Activated CD4-positive, alpha-beta memory T cell treated with anti-CD3 and anti-CD28 coated beads for 36 hours (primary cell): ENCODE data around the gene WDR54. TPM values are rescaled to one million over a fixed set of nuclear protein-coding genes. Genes with fewer than 3 reads are reported as not detected.
"Not testable (repeated sequence)": the region's sequence is repeated elsewhere in the genome, so short reads cannot be mapped to it uniquely, and the experiment has no call there.

ENCODE experiments used
- CTCF ChIA-PET: fragments of 350-600 bp; sonication (Branson Sonifier 250); formaldehyde crosslinking; loops from one replicate; lab custom pipeline; 2021; ENCODE audit warnings: antibody characterized with exemption, inconsistent platforms; lab: Charles Lee
- POLR2A ChIA-PET: fragments of 350-600 bp; sonication (Branson Sonifier 250); formaldehyde crosslinking; loops from one replicate; lab custom pipeline; 2021; ENCODE audit warnings: antibody characterized with exemption; lab: Charles Lee
- DNase-seq: peaks from one replicate; pipeline ENCODE4 v3.0.0-alpha.2; 2020
- H3K27ac Mint-ChIP-seq: one replicate; pipeline ENCODE4 v1.8.0; 2021; ENCODE audit warnings: mixed read lengths
- H3K27me3 Mint-ChIP-seq: one replicate; pipeline ENCODE4 v1.8.0; 2021; ENCODE audit warnings: mixed read lengths
- H3K36me3 Mint-ChIP-seq: one replicate; pipeline ENCODE4 v1.8.0; 2021; ENCODE audit warnings: mixed read lengths
- H3K4me1 Mint-ChIP-seq: one replicate; pipeline ENCODE4 v1.8.0; 2021; ENCODE audit warnings: low read depth, mixed read lengths
- H3K4me3 Mint-ChIP-seq: one replicate; pipeline ENCODE4 v1.8.0; 2021; ENCODE audit warnings: mild to moderate bottlenecking, mixed read lengths
- H3K9me3 Mint-ChIP-seq: one replicate; pipeline ENCODE4 v1.8.0; 2021; ENCODE audit warnings: mixed read lengths
- intact Hi-C: fragments of 100-400 bp; cut with micrococcal nuclease; formaldehyde crosslinking; loops from one replicate; pipeline ENCODE4 v1.15.1; 2023
- total RNA-seq, 2 experiments: library from RNA; stranded (reverse); gene quantifications; one replicate each; pipeline ENCODE4 v1.2.3, GENCODE V29; 2021

Gene WDR54
- total RNA-seq, 2 experiments from 2014 or later = 101 TPM

DNA sequence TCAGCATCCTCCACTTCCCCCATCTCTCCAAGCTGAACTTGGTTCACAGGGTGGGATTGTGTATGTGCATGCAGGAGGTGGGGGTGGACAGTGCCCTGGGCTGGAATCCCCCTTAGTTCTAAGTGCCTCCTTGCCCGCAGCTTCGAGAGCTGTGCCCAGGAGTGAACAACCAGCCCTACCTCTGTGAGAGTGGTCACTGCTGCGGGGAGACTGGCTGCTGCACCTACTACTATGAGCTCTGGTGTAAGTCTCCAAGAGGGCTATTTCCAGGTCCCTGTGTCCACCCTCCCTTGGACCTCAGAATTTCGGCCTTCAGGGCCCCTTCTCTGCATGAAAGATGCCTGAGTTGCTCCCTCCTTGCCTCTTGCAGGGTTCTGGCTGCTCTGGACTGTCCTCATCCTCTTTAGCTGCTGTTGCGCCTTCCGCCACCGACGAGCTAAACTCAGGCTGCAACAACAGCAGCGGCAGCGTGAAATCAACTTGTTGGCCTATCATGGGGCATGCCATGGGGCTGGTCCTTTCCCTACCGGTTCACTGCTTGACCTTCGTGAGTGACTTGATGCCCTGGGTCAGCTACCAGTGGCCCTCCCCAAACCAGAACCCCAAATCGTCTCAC, 38.1 kb downstream of the WDR54 start:
- ChIA-PET CTCF (interaction anchor here (3.2 kb wide), 1 partner anchor 23 kb away, joined by 17 read pairs; the partner anchor contains the start of genes CCDC142 and TTC31), POLR2A (interaction anchor here (0.6 to 3.2 kb wide), 7 partner anchors 9 to 71 kb away, joined by 3 to 20 read pairs (median 6); partner anchors contain the start of genes AUP1, CCDC142, DQX1 and HTRA2)
- not testable (repeated sequence) for H3K27me3 Mint-ChIP-seq, H3K9me3 Mint-ChIP-seq, DNase-seq
- intact Hi-C loops = loop anchor here (10.0 kb wide), 1 partner anchor 1225 kb away; the partner anchor contains the start of genes CCT7 and PRADC1
- Mint-ChIP-seq H3K4me3 (peak overlapping the region; percentile 87), H3K27ac (peak overlapping the region; percentile 74), H3K4me1 (peaks cover 58% of the 10 kb centered on the region), H3K36me3 (peaks cover 20% of the 10 kb centered on the region)

DNA sequence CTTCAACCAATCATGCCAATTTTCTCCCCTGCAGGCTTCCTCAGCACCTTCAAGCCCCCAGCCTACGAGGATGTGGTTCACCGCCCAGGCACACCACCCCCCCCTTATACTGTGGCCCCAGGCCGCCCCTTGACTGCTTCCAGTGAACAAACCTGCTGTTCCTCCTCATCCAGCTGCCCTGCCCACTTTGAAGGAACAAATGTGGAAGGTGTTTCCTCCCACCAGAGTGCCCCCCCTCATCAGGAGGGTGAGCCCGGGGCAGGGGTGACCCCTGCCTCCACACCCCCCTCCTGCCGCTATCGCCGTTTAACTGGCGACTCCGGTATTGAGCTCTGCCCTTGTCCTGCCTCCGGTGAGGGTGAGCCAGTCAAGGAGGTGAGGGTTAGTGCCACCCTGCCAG, 38.7 kb downstream of the WDR54 start:
- Mint-ChIP-seq H3K36me3 (peaks cover 19% of the 10 kb centered on the region), H3K4me1 (peaks cover 54% of the 10 kb centered on the region), H3K4me3 (peak overlapping the region; percentile 87)
- CTCF ChIA-PET, H3K27me3 Mint-ChIP-seq, intact Hi-C loops, H3K9me3 Mint-ChIP-seq, H3K27ac Mint-ChIP-seq, DNase-seq: not testable (repeated sequence)
- POLR2A ChIA-PET = interaction anchor here (2.5 to 3.2 kb wide), 2 partner anchors 12 to 21 kb away, joined by 19 to 20 read pairs; partner anchors contain the start of genes CCDC142, MRPL53 and TTC31

DNA sequence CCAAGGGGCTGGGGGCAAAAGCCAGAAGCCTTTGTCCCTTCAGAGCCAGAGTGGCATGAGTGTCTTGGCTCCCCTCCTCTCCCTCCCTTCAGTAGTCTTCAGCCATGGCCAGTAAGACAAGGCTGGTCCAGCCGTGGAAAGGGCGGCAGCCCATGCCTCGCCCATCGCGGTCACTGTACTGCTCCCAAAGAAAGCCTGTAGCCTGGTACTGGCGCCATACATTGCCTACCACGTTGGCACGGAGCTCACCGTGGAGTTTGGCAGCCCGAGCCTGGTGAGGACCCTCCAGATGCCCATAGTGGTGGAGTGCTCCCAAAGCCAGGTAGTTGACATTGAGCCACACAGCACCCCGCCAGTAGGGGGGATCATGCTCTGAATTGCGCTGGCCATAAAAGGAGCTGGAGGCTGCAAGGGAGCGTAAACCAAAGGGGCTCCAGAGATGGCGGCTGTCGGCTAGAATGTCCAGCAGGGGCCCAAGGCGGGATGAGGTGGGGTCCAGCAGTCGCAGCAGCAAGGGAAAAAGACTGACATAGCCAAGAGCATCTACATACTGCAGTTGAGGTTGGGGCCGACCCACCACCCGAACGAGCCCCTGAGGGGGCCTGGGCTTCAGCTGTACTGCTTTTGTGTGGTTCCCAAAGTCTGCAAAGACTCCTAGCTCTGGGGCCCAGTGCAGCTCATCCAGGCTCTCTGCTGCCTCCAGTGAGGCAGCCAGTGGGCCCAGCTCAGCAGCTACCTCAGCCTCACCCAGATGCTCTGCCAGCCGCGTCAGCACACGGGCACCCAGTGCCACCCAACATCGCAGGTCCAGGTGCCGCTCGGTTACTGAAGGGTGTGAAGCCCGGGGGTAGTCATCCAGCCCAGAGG, 39.9 kb downstream of the WDR54 start:
- no peak overlapping the region for H3K4me3 Mint-ChIP-seq
- no peaks in the 10 kb centered on the region for H3K9me3 Mint-ChIP-seq
- peaks cover 2% of the 10 kb centered on the region for H3K27me3 Mint-ChIP-seq
- peaks cover 44% of the 10 kb centered on the region for H3K4me1 Mint-ChIP-seq
- H3K36me3 Mint-ChIP-seq = peaks cover 19% of the 10 kb centered on the region
- no peak for DNase-seq
- peak overlapping the region; percentile 38 for H3K27ac Mint-ChIP-seq
- ChIA-PET CTCF (interaction anchor here (0.7 kb wide), 1 partner anchor 67 kb away, joined by 3 read pairs; no protein-coding TSS in a partner anchor), POLR2A (no interaction called here)
- intact Hi-C loops = no loop called here

DNA sequence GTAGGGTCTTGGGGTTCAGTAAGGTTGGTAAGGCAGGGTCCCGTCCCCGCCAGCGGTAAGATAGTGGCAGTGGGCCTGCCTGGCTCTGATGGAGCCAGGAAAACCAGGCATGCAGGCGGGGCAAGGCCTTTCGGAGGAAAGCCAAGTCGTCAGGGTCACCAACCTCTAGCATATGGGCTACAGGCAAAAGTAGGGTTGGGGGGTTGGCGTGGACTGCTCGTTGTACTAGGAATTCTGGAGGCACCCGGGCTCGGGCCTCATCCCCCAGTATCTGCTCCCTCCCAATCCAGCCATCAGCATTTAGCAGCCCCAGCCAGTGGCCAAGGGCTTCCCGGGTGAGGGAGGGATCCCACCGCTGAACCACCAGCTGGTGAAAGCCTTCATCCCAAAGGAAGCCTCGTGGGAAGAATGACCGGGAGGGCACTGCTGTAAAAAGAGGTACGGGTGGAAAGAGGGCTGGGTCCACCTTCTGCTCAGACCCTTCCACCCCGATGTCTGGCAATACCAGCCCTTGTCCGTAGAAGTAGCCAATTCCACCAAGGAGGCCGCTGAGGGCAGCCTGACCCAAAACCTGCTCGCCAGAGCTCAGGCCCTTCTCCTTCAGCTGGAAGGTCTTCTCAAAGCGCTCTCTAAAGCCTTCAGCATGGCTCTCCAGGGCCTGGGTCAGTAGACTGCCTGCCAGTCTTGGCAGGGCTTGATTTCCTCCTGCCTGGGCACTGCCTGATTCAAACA, 40.7 kb downstream of the WDR54 start:
- ChIA-PET CTCF (interaction anchor here (0.7 kb wide), 1 partner anchor 67 kb away, joined by 3 read pairs; no protein-coding TSS in a partner anchor), POLR2A (no interaction called here)
- intact Hi-C loops = no loop called here
- Mint-ChIP-seq H3K9me3 (no peaks in the 10 kb centered on the region), H3K4me3 (no peak overlapping the region), H3K36me3 (peaks cover 17% of the 10 kb centered on the region), H3K27me3 (peaks cover 2% of the 10 kb centered on the region), H3K27ac (no peak overlapping the region), H3K4me1 (peaks cover 37% of the 10 kb centered on the region)
- DNase-seq = no peak

DNA sequence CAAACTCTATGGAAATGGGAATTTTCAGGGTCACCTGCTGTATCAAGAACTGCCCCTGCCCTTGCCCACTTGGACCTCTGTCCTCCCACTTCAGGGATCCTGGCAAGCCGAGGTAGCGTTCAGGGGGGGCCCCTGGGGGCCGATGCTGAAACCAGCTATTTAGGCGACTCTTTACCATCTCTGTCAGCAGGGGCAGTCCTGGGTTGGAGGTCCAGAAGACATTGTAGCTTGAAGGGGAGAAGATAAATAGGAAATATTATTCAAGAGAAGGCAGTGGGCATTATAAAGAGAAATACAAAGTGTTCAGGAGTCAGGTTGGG, 41.2 kb downstream of the WDR54 start:
- Mint-ChIP-seq H3K4me1 (peaks cover 37% of the 10 kb centered on the region), H3K9me3 (no peaks in the 10 kb centered on the region), H3K27me3 (peaks cover 2% of the 10 kb centered on the region), H3K36me3 (peaks cover 17% of the 10 kb centered on the region), H3K4me3 (peak overlapping the region; percentile 41), H3K27ac (no peak overlapping the region)
- POLR2A ChIA-PET = no interaction called here
- CTCF ChIA-PET = no interaction called here
- intact Hi-C loops = no loop called here
- DNase-seq = no peak

DNA sequence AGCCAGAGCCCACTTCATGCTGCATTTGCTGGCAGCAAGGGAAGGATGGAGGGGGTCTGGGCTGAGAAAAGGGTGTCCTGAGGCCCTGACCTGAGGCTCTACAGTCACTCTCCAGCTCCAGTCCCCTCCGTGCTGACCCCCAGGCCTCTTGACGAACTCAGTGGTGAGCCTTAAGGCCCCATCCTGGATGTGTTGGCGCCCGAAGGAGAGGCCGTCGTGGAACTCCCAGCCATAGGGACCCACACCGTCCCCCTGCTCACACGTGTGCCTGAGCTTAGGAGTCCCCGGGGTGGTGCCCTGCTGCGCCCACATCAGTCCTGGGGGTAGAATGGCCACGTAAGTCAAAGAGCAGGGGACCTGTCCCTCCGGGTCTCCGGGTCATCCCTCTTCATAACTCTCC, 42.9 kb downstream of the WDR54 start:
- DNase-seq = no peak
- H3K36me3 Mint-ChIP-seq = peaks cover 15% of the 10 kb centered on the region
- peak overlapping the region; percentile 98 for H3K4me3 Mint-ChIP-seq
- peaks cover 27% of the 10 kb centered on the region for H3K4me1 Mint-ChIP-seq
- intact Hi-C loops = no loop called here
- CTCF ChIA-PET = interaction anchor here (1.0 to 1.8 kb wide), 4 partner anchors 9 to 67 kb away, joined by 3 to 10 read pairs (median 4); partner anchors contain the start of genes CCDC142 and TTC31
- no peaks in the 10 kb centered on the region for H3K9me3 Mint-ChIP-seq
- peak overlapping the region; percentile 72 for H3K27ac Mint-ChIP-seq
- H3K27me3 Mint-ChIP-seq = no peaks in the 10 kb centered on the region
- POLR2A ChIA-PET = interaction anchor here (0.8 kb wide), 1 partner anchor 43 kb away, joined by 3 read pairs; no protein-coding TSS in a partner anchor

DNA sequence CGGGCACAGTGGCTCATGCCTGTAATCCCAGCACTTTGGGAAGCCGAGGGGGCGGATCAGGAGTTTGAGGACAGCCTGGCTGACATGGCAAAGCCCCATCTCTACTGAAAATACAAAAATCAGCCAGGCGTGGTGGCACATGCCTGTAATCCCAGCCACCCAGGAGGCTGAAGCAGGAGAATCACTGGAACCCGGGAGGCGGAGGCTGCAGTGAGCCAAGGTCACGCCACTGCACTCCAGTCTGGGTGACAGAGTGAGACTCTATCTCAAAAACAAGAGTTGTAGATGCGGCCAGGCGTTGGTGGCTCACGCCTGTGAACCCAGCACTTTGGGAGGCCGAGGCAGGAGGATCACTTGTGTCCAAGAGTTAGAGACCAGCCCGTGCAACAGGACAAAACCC, 49.2 kb downstream of the WDR54 start:
- H3K4me3 Mint-ChIP-seq = peak overlapping the region; percentile 35
- intact Hi-C loops, H3K9me3 Mint-ChIP-seq, H3K27me3 Mint-ChIP-seq, DNase-seq: not testable (repeated sequence)
- POLR2A ChIA-PET = interaction anchor here (2.4 kb wide), 1 partner anchor 12 kb away, joined by 20 read pairs; the partner anchor contains the start of gene WBP1
- peak overlapping the region; percentile 71 for H3K27ac Mint-ChIP-seq
- H3K4me1 Mint-ChIP-seq = peaks cover 22% of the 10 kb centered on the region
- CTCF ChIA-PET = interaction anchor here (1.2 to 4.8 kb wide), 2 partner anchors 12 to 13 kb away, joined by 11 to 47 read pairs; partner anchors contain the start of genes CCDC142, TTC31 and WBP1
- peaks cover 21% of the 10 kb centered on the region for H3K36me3 Mint-ChIP-seq

DNA sequence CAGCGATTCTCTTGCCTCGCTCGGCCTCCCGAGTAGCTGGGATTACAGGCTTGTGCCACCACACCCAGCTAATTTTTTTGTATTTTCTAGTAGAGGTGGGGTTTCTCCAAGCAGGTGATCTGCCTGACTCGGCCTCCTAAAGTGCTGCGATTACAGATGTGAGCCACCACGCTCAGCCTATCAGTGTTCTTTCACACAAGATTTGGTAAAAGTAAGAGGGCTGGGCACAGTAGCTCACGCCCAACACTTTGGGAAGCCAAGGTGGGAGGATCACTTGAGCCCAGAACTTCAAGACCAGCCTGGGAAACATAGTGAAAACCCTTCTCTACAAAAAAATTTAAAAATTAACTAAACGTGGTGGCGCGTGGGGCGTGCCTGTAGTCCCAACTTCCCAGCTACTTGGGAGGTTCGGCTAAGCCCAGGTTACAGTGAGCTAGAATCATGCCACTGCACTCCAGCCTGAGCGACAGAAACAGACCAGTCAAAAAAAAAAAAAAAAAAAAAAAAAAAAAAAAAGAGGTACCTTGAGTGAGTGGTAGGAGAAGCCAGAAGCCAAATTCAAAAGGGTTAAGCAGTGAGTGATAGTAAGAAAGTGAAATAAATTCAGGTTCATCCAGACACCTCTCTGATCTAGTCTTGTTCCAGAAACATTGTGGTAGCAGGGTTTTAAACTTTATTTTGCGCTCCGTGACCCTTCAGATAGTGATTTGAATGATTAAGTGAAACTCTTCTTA, 50.0 kb downstream of the WDR54 start:
- intact Hi-C loops = loop anchor here (1.0 to 2.0 kb wide), 3 partner anchors 11 to 57 kb away; partner anchors contain the start of genes AUP1, CCDC142, HTRA2 and WBP1
- ChIA-PET CTCF (interaction anchor here (1.2 to 4.8 kb wide), 2 partner anchors 11 to 13 kb away, joined by 11 to 47 read pairs; partner anchors contain the start of genes CCDC142, TTC31 and WBP1), POLR2A (interaction anchor here (0.6 to 2.4 kb wide), 3 partner anchors 10 to 95 kb away, joined by 3 to 23 read pairs (median 20); partner anchors contain the start of genes CCDC142, TTC31 and WBP1)
- Mint-ChIP-seq H3K4me1 (peaks cover 19% of the 10 kb centered on the region), H3K36me3 (peaks cover 22% of the 10 kb centered on the region), H3K27me3 (no peaks in the 10 kb centered on the region), H3K4me3 (peak overlapping the region; percentile 96), H3K27ac (peak overlapping the region; percentile 96), H3K9me3 (no peaks in the 10 kb centered on the region)
- no peak for DNase-seq

DNA sequence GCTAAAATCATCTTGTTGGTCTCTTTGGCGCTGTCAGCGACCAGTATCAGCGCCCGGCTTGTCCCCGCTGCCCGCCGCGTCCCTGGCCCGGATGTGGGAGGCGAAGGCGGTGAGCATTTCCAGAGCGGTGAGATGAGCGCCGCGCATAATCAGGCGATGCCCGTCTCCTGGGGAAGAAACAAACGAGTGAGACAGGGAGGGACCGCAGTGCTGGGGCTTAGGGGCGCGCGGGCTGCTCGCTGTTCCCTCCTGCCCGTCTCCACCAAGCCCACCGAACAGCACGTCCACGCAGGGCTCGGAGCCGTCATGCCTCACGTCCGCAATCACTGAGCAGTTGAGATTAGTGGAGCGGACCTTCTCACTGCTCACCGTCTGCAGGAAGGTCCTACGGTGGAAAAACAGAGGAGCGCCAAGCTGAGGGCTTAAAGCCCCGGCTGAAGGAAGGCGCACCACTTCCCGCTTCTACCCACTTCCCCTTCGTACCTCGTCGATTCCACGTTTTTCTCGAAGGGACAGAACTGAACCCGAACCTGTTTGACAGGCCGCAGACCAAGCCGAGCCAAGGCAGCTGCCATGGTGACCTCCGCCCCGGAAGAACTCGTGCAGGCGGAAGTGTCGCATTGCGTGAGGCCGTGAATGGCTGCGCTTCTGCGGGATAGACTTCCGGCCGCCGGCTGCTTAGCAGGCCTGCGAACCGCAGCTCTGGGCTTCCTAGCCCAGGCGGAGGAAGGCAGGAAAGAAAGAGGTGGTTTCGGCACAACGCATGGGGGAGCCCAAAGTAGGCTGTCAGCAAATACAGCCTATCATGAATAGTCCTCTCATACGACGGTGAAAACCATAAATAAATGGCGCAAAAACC, 50.8 kb downstream of the WDR54 start, which contains the start of gene MRPL53:
Gene MRPL53, minus strand, starts transcription at position 595 of the 859 bp plus-strand sequence. Its CDS starts 20 bp downstream, at position 575.
- intact Hi-C loops = loop anchor here (1.0 to 2.0 kb wide), 3 partner anchors 10 to 56 kb away; partner anchors contain the start of genes AUP1, CCDC142, HTRA2 and WBP1
- no peaks in the 10 kb centered on the region for H3K27me3 Mint-ChIP-seq
- POLR2A ChIA-PET = interaction anchor here (1.0 to 2.4 kb wide), 5 partner anchors 10 to 58 kb away, joined by 3 to 23 read pairs (median 7); partner anchors contain the start of genes AUP1, CCDC142, HTRA2 and INO80B
- CTCF ChIA-PET = interaction anchor here (1.2 to 4.8 kb wide), 4 partner anchors 10 to 81 kb away, joined by 3 to 47 read pairs (median 8); partner anchors contain the start of genes CCDC142, TTC31 and WBP1
- H3K27ac Mint-ChIP-seq = peak within 1 kb of the TSS; percentile 96
- DNase-seq = peak; percentile 96
- H3K36me3 Mint-ChIP-seq = peaks cover 22% of the 10 kb centered on the region
- peak within 1 kb of the TSS; percentile 96 for H3K4me3 Mint-ChIP-seq
- no peaks in the 10 kb centered on the region for H3K9me3 Mint-ChIP-seq
- peaks cover 19% of the 10 kb centered on the region for H3K4me1 Mint-ChIP-seq
